ENCODE measurements around the gene HTD2. TPM values are rescaled to one million over a fixed set of nuclear protein-coding genes. Genes with fewer than 3 reads are reported as not detected.
"Not testable (repeated sequence)": the region's sequence is repeated elsewhere in the genome, so short reads cannot be mapped to it uniquely, and the experiment has no call there.

HTD2 gene
- polyA plus RNA-seq, 1 of the 3 experiments (the other 2 are of a cell fraction): 3.0 TPM

GRCh38 chr3:58271901-58272501 is 34.3 kb upstream of the HTD2 start (continued):
- TF ChIP-seq RFX5 (IDR thresholded peaks at IDR 0.05; ENCODE audit: low read length) (no peak), SMC3 (IDR thresholded peaks at IDR 0.05; ENCODE audit: low read depth, low read length) (no peak), RCOR1 (IDR thresholded peaks at IDR 0.05; ENCODE audit: low read length) (peak; percentile 62; the same call in 1 of the 2 replicates), TAF1 (IDR thresholded peaks at IDR 0.05; ENCODE audit: borderline replicate concordance, low read depth, low read length) (no peak), EZH2phosphoT487 (IDR thresholded peaks at IDR 0.05; ENCODE audit: borderline replicate concordance, low read depth) (no peak), RXRA (IDR thresholded peaks at IDR 0.05; ENCODE audit: borderline replicate concordance, low read depth) (0 out of 2 replicates have a peak, but pooled peaks have one; percentile 57), GATA2 (CRISPR knock-in tag; IDR thresholded peaks at IDR 0.05) (no peak), GABPA (IDR thresholded peaks at IDR 0.05; ENCODE audit: low read depth) (0 out of 2 replicates have a peak, but pooled peaks have one; percentile 13), ELF1 (IDR thresholded peaks at IDR 0.05) (no peak), MAX (IDR thresholded peaks at IDR 0.05; ENCODE audit: low read depth) (peak; percentile 54; the same call in 1 of the 2 replicates), FOXJ3 (CRISPR knock-in tag; IDR thresholded peaks at IDR 0.05) (no peak), YY1 (IDR thresholded peaks at IDR 0.05; ENCODE audit: low read depth) (no peak), EP300 (IDR thresholded peaks at IDR 0.05; ENCODE audit: borderline replicate concordance in 1 of 2, low read depth in 1 of 2, low read length in 1 of 2) (peak in 1 of 2 experiments; percentile 59; a peak in 1 of 4 replicates), MXI1 (IDR thresholded peaks at IDR 0.05; ENCODE audit: low read depth, low read length) (no peak), SIN3A (IDR thresholded peaks at IDR 0.05; ENCODE audit: borderline replicate concordance, low read depth, low read length) (no peak), RAD21 (IDR thresholded peaks at IDR 0.05; ENCODE audit: low read length) (no peak), PBX3 (IDR thresholded peaks at IDR 0.05) (peak; percentile 51; the same call in 1 of the 2 replicates), NFIC (IDR thresholded peaks at IDR 0.05; ENCODE audit: borderline replicate concordance) (peak; percentile 94), TEAD4 (IDR thresholded peaks at IDR 0.05; ENCODE audit: borderline replicate concordance, insufficient read depth) (0 out of 2 replicates have a peak, but pooled peaks have one; percentile 46)
- TF ChIP-seq, protein P1, sequence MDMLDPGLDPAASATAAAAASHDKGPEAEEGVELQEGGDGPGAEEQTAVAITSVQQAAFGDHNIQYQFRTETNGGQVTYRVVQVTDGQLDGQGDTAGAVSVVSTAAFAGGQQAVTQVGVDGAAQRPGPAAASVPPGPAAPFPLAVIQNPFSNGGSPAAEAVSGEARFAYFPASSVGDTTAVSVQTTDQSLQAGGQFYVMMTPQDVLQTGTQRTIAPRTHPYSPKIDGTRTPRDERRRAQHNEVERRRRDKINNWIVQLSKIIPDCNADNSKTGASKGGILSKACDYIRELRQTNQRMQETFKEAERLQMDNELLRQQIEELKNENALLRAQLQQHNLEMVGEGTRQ (IDR thresholded peaks at IDR 0.05; ENCODE audit: borderline replicate concordance, low read depth, low read length): no peak

- POLR2A ChIA-PET: no interaction called here
- Histone ChIP-seq H3K4me1 (ENCODE audit: control insufficient read depth in 1 of 2, insufficient read depth in 2 of 2, low read depth in 1 of 2, low read length in 1 of 2) (peaks cover 0 to 7% of the 10 kb centered on the region in 2 experiments; a peak in 1 of 4 replicates), H3K36me3 (replicated peaks in 1 of 2; ENCODE audit: control insufficient read depth in 1 of 2, insufficient read depth in 2 of 2, low read length in 1 of 2) (peaks cover 0 to 8% of the 10 kb centered on the region in 2 experiments), H4K20me1 (ENCODE audit: insufficient read depth) (no peaks in the 10 kb centered on the region), H3K27me3 (ENCODE audit: insufficient read depth) (no peaks in the 10 kb centered on the region), H3F3A (replicated peaks; ENCODE audit: insufficient read depth) (peaks cover 25% of the 10 kb centered on the region), H2AFZ (ENCODE audit: low read depth) (peak overlapping the region; percentile 75; the same call in 1 of the 2 replicates), H3K9me3 (no peaks in the 10 kb centered on the region), H3K4me3 (ENCODE audit: low read depth in 2 of 2, low read length in 1 of 2) (no peak overlapping the region), H3K9ac (peak overlapping the region; percentile 58; the same call in 1 of the 2 replicates), H3K79me2 (ENCODE audit: insufficient read depth) (no peaks in the 10 kb centered on the region), H3K9me2 (no peaks in the 10 kb centered on the region), H3K4me2 (peak overlapping the region; percentile 58; the same call in 1 of the 2 replicates), H3K27ac (ENCODE audit: low read depth in 2 of 2, low read length in 1 of 2) (peak overlapping the region; percentile 59 to 89; a peak in 3 of 4 replicates)
- WGBS (ENCODE audit: low lambda C conversion rate): 71% methylated on average over 3 of the region's 3 CpGs
- no peak for DNase-seq
- CTCF ChIA-PET: interaction anchor here (2.0 kb wide), 1 partner anchor 27 kb away, joined by 5 read pairs; no protein-coding TSS in a partner anchor
- peak; percentile 30; the same call in 1 of the 2 replicates for TF ChIP-seq NFIC (IDR thresholded peaks at IDR 0.05; ENCODE audit: borderline replicate concordance)
- TF ChIP-seq PBX3 (IDR thresholded peaks at IDR 0.05): peak; percentile 72
- TF ChIP-seq MAX (IDR thresholded peaks at IDR 0.05; ENCODE audit: low read depth): no peak
Observed at GRCh38 chr3:58272891-58273290, 33.4 kb upstream of the HTD2 start.

DNA sequence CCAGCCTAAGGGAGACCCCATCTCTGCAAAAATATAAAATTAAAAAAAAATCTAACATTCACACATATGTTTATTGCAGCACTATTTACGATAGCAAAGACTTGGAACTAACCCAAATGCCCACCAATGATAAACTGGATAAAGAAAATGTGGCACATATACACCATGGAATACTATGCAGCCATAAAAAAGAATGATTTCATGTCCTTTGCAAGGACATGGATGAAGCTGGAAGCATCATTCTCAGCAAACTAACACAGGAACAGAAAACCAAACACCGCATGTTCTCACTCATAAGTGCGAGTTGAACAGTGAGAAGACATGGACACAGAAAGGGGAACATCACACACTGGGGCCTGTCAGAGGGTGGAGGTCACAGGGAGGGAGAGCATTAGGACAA is 33.0 kb upstream of the HTD2 start:
- H3K79me2 ChIP-seq (ENCODE audit: insufficient read depth); H2AFZ ChIP-seq (ENCODE audit: low read depth); DNase-seq; H3K4me3 ChIP-seq (ENCODE audit: low read depth in 2 of 2, low read length in 1 of 2); H3K9me2 ChIP-seq; POLR2A ChIA-PET; H3K9me3 ChIP-seq; H4K20me1 ChIP-seq (ENCODE audit: insufficient read depth); H3K4me1 ChIP-seq (ENCODE audit: control insufficient read depth in 1 of 2, insufficient read depth in 2 of 2, low read depth in 1 of 2, low read length in 1 of 2); H3K9ac ChIP-seq; H3K27me3 ChIP-seq (ENCODE audit: insufficient read depth); H3K36me3 ChIP-seq (replicated peaks in 1 of 2; ENCODE audit: control insufficient read depth in 1 of 2, insufficient read depth in 2 of 2, low read length in 1 of 2): not testable (repeated sequence)
- H3K27ac ChIP-seq (ENCODE audit: low read depth in 2 of 2, low read length in 1 of 2): peak overlapping the region in 1 of 2 experiments; percentile 89; a peak in 1 of 4 replicates
- 0 out of 2 replicates have a peak overlapping the region, but pooled peaks have one; percentile 58 for H3K4me2 ChIP-seq
- CTCF ChIA-PET: interaction anchor here (2.0 kb wide), 1 partner anchor 27 kb away, joined by 5 read pairs; no protein-coding TSS in a partner anchor
- peaks cover 25% of the 10 kb centered on the region for H3F3A ChIP-seq (replicated peaks; ENCODE audit: insufficient read depth)
- 92% methylated on average over 3 of the region's 3 CpGs for WGBS (ENCODE audit: low lambda C conversion rate)
